Fibroblast of villous mesenchyme (primary cell): Measurements from ENCODE around the gene SESN1. TPM values are rescaled to one million over a fixed set of nuclear protein-coding genes. Genes with fewer than 3 reads are reported as not detected.

Experiments
- DNase-seq: peaks from one replicate; pipeline ENCODE4 v3.0.0-alpha.2; 2010; ENCODE audit warnings: low read depth
- H3K4me3 ChIP-seq: 2 replicates; pipeline ENCODE4 v1.5.1; 2011; ENCODE audit warnings: low read depth, mild to moderate bottlenecking, low read length
- total RNA-seq: library from RNA; depleted of rRNA; stranded (reverse); fragments of >200 nt; gene quantifications from 2 replicates; pipeline ENCODE4 v1.2.3, GENCODE V29; 2012
- TF ChIP-seq, protein P1 (sequence below): IDR thresholded peaks from 2 replicates; pipeline ENCODE4 v1.5.1; 2012; ENCODE audit warnings: low read depth, mild to moderate bottlenecking, low read length; ENCODE audit not compliant: insufficient read depth

The SESN1 gene
- total RNA-seq, 1 donor = 29.4 TPM

DNA sequence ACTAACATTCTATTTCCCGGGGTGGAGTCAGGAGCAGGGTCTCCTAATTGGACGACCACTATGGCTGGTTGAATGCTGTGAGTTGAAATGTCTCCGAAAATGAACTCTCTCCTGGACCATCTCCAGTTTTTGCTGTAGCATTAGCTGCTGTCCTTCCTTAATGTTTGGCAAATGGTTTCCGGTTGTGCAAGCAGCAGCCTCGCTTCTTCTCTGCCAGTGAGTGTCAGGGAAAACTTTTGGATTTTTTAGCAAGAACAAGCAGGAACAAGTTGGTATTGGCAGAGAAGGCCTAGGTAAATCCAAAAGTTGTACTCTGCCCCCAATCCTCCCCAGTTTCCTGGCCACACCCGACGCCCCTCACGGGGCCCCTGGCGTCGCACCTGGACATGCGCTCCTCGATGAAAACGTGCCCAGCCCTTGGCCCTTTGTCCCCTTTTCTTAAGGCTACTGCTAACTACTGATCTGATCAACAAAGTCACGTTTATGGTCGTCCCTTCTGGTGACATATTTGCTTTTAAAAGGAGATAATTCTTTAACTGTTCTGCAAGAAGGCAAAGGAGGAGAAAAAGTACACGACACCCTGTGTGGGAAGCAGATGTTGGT lies 143.2 kb downstream of the SESN1 start:
- TF ChIP-seq, protein P1, sequence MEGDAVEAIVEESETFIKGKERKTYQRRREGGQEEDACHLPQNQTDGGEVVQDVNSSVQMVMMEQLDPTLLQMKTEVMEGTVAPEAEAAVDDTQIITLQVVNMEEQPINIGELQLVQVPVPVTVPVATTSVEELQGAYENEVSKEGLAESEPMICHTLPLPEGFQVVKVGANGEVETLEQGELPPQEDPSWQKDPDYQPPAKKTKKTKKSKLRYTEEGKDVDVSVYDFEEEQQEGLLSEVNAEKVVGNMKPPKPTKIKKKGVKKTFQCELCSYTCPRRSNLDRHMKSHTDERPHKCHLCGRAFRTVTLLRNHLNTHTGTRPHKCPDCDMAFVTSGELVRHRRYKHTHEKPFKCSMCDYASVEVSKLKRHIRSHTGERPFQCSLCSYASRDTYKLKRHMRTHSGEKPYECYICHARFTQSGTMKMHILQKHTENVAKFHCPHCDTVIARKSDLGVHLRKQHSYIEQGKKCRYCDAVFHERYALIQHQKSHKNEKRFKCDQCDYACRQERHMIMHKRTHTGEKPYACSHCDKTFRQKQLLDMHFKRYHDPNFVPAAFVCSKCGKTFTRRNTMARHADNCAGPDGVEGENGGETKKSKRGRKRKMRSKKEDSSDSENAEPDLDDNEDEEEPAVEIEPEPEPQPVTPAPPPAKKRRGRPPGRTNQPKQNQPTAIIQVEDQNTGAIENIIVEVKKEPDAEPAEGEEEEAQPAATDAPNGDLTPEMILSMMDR = no peak
- DNase-seq = peak; percentile 66

DNA sequence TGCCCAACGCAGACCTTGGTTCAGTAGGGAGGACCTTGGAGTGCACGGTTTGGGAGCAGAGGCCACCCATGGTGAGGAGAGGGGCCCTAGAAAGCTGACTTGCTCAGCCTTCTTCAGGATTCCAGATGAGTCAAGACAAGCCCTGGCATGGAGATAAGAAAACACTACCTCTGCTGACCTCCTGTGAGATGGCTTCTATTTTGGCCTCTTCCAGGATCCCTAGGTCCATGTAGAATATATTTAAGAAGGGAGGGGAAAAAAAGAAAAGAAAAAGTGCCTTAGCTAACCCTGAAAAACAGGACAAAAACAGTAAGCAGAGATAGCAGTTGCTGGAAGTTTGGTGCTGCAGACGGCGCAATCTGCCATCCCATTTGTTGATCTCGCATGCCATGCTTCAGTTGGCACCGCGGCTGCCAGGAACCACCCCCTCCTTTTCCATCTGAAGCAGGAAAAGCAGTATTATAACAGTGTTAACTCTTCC lies 146.4 kb downstream of the SESN1 start:
- TF ChIP-seq, protein P1 = no peak
- DNase-seq = no peak
- H3K4me3 ChIP-seq = no peak overlapping the region

More for the DNA sequence above, 143.2 kb downstream of the SESN1 start:
- no peak overlapping the region for H3K4me3 ChIP-seq

DNA sequence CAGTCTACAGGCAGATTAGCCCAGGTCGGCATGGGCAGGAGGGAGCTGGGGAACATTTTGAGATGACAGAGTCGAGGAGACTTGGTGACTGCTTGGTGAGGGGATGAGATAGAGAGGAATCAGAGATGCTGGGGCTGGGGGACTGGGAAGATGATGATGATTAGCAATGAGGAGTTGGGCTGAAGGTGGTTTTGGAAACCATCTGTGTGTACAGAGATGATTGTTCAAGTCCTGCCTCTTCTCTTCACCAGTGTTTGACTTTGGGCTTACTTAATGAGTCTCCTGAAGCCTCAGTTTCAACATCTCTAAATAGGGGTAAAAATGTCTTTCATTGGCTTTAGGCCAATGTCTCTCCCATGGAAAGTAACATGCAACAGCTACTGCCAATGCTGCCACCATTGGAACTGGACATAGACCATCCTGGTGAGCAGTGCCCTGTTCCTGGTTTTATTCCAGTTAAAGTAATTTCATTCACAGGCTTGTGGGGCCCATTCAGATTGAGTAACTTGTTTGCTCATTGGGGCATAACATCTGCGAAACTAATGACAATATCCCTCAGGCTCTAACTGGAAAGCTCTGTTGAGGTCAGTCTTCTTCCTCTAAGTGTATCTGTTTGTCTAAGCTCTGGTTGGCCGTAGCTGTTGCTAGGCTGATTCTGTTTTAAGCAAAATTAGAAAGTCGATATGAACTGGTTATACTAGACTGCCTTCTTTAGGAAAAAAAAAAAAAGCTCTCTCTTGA lies 147.4 kb downstream of the SESN1 start:
- no peak overlapping the region for H3K4me3 ChIP-seq
- peak; percentile 96 for DNase-seq
- TF ChIP-seq, protein P1 = no peak

DNA sequence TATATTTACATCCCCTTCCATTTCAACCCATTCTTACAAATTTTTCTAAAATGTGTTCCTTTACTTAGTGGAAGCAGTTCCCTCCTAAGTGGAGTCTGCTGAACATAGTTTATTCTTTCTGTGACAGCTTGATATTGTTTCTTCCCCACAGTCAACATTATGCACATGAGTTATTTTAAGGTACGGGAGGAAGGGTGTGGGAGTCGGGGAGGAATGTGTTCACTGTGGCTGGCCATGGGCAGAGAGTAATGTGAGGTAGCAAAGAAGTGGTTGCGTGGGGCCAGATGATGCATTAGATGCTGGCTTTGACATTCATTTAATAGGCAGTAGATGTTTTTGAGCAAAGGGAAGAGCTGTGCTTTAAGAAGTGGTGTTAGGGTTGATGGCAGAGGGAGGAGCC lies 148.0 kb downstream of the SESN1 start:
- TF ChIP-seq, protein P1 = no peak
- peak; percentile 92 for DNase-seq
- no peak overlapping the region for H3K4me3 ChIP-seq

DNA sequence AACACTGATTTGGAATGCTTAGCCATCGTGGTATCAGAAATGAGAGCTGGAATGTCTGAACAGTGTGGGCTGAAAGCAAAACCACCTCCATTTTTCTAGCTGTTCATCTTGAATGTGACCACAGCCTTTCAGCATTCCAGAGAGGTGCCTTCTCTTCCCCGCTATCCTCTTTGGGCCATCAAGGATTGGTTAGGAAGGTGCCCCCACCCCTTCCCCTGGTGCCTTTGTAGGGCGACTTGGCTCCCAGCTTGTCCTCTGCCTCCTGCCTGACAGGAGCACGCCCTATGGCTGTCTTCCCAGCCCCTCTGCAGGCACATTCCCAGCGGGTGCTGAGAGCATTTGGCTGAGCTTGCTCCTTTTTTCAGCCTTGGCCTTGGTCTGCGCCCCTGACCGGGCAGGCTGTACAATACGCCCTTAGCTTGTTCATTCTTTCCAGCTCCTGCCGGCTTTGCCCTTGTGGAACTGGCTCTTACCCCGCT lies 148.9 kb downstream of the SESN1 start:
- TF ChIP-seq, protein P1 = no peak
- H3K4me3 ChIP-seq = peak overlapping the region; percentile 12
- peak; percentile 66 for DNase-seq

DNA sequence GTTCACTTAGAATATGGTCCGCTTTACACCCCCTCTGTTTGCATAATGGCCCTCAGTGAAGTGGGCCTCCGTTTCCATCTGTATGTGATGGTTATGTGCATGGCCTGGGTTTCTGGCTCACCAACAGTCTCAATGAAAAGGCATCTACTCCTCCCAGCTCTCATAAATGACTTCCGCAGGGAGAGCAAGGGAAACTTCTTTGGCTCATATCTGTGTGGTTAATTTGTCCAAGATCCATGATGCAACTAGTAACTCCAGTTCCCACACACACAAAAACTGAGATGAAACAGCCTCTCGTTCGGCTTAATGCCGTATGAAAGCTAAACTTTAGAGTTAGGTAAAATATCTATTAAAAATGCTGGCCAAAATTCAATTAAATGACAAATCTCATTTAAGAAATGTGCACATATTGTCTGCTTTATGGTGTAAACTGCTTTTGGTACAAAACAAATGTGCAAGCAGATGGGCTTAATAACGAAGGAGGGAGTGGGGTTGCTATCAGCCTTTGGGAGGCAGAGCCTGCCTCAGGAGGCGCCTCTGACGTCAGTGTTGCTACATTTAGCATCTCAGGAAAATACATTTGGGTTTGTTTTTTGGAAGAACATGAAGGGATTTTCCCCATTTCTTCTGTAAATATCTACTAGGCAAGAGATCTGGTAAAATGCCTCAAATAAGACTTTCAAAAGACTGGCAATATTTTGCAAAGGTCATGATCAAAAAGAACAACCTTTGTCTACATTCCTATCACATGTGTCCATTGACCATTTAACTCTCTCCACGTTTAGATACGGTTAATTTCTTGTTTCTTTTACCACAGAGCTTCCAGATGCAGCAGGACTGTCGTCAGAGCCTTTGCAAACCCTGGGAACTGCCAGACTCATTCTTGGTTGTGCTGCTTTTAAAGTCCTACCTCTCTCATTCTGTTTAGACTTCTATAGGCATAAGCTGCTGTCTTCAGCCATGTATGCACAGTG lies 149.7 kb downstream of the SESN1 start:
- TF ChIP-seq, protein P1 = no peak
- peak overlapping the region; percentile 12 for H3K4me3 ChIP-seq
- peak; percentile 97 for DNase-seq
